CD14-positive monocyte (primary cell): ENCODE measurements around the gene TNFRSF13B. TPM values are rescaled to one million over a fixed set of nuclear protein-coding genes. Genes with fewer than 3 reads are reported as not detected.

Experiments
- DNase-seq, 3 donors: peaks; one replicate each; pipeline ENCODE4 v3.0.0-alpha.2; 2011 to 2022
- H2AFZ ChIP-seq: 2 replicates; pipeline ENCODE4 v1.6.0; 2012; ENCODE audit warnings: mild to moderate bottlenecking, low read depth, low read length, inconsistent platforms; ENCODE audit not compliant: insufficient read depth, poor library complexity, severe bottlenecking
- H3K27ac ChIP-seq, 2 donors: 1 replicate in 1 of 2; 2 replicates in 1 of 2; pipeline ENCODE4 v1.5.1; 2012 to 2013; ENCODE audit warnings: low read length in 2 of 2, control low read depth in 1 of 2, inconsistent platforms in 1 of 2, low read depth in 1 of 2, mild to moderate bottlenecking in 1 of 2
- H3K27me3 ChIP-seq, 2 donors: one replicate each; pipeline versions ENCODE4 v1.6.0 to v1.6.1; 2011 to 2013; ENCODE audit warnings: low read length in 2 of 2; ENCODE audit not compliant: control insufficient read depth in 2 of 2, insufficient read depth in 2 of 2
- H3K36me3 ChIP-seq, 2 donors: replicated peaks in 1 of 2; 1 replicate in 1 of 2; 2 replicates in 1 of 2; pipeline versions ENCODE4 v1.5.1 to v1.6.1; 2012 to 2013; ENCODE audit warnings: low read length in 2 of 2, control low read depth in 1 of 2, inconsistent platforms in 1 of 2, mild to moderate bottlenecking in 1 of 2; ENCODE audit not compliant: insufficient read depth in 2 of 2, control insufficient read depth in 1 of 2
- H3K4me1 ChIP-seq, 2 donors: 1 replicate in 1 of 2; 2 replicates in 1 of 2; pipeline versions ENCODE4 v1.5.1 to v1.6.1; 2012 to 2013; ENCODE audit warnings: low read length in 2 of 2, control low read depth in 1 of 2, inconsistent platforms in 1 of 2, mild to moderate bottlenecking in 1 of 2, moderate library complexity in 1 of 2; ENCODE audit not compliant: insufficient read depth in 2 of 2, control insufficient read depth in 1 of 2
- H3K4me2 ChIP-seq: replicated peaks from 2 replicates; pipeline ENCODE3; 2012; ENCODE audit warnings: low read length, moderate library complexity, mild to moderate bottlenecking; ENCODE audit not compliant: poor library complexity, severe bottlenecking; ENCODE audit errors: extremely low read depth
- H3K4me3 ChIP-seq, 3 experiments: fragments of 200-600 bp in 1 of 3; sonication (generic) in 1 of 3; replicated peaks in 1 of 3; 1 replicate in 2 of 3; 2 replicates in 1 of 3; pipeline ENCODE4 v1.5.1; 2011 to 2013; ENCODE audit warnings: low read length in 3 of 3, mild to moderate bottlenecking in 3 of 3, control low read depth in 2 of 3, low read depth in 2 of 3, inconsistent platforms in 1 of 3, moderate library complexity in 1 of 3
- H3K79me2 ChIP-seq: 2 replicates; pipeline ENCODE4 v1.6.0; 2012; ENCODE audit warnings: mild to moderate bottlenecking, control low read depth, inconsistent platforms, low read length, moderate library complexity; ENCODE audit not compliant: insufficient read depth
- H3K9ac ChIP-seq: 2 replicates; pipeline ENCODE4 v1.6.0; 2017; ENCODE audit warnings: low read length, mild to moderate bottlenecking; ENCODE audit not compliant: insufficient read depth, poor library complexity, severe bottlenecking
- H3K9me3 ChIP-seq, 2 donors: replicated peaks in 1 of 2; 1 replicate in 1 of 2; 2 replicates in 1 of 2; pipeline versions ENCODE4 v1.5.1 to v1.6.1; 2012 to 2013; ENCODE audit warnings: low read length in 2 of 2, control low read depth in 1 of 2; ENCODE audit not compliant: control insufficient read depth in 1 of 2, insufficient read depth in 1 of 2
- H4K20me1 ChIP-seq: 2 replicates; pipeline ENCODE4 v1.6.0; 2012; ENCODE audit warnings: mild to moderate bottlenecking, low read length, control low read depth, moderate library complexity; ENCODE audit not compliant: insufficient read depth
- H3K27ac Mint-ChIP-seq, 7 donors: one replicate each; pipeline ENCODE4 v1.8.0; 2020; ENCODE audit warnings: mild to moderate bottlenecking in 7 of 7, mixed read lengths in 7 of 7, moderate library complexity in 6 of 7, inconsistent platforms in 2 of 7
- H3K27me3 Mint-ChIP-seq, 3 donors: one replicate each; pipeline ENCODE4 v1.8.0; 2021 to 2022; ENCODE audit warnings: low read depth in 3 of 3, mild to moderate bottlenecking in 3 of 3, mixed read lengths in 3 of 3, moderate library complexity in 3 of 3, inconsistent platforms in 1 of 3
- H3K36me3 Mint-ChIP-seq, 2 donors: one replicate each; pipeline ENCODE4 v1.8.0; 2020; ENCODE audit warnings: mixed read lengths in 2 of 2, inconsistent platforms in 1 of 2, mild to moderate bottlenecking in 1 of 2
- H3K4me1 Mint-ChIP-seq: one replicate; pipeline ENCODE4 v1.8.0; 2020; ENCODE audit warnings: mild to moderate bottlenecking, mixed read lengths
- H3K4me3 Mint-ChIP-seq, 2 donors: one replicate each; pipeline ENCODE4 v1.8.0; 2020; ENCODE audit warnings: mild to moderate bottlenecking in 2 of 2, mixed read lengths in 2 of 2, moderate library complexity in 1 of 2
- H3K9me3 Mint-ChIP-seq, 7 donors: one replicate each; pipeline ENCODE4 v1.8.0; 2020 to 2022; ENCODE audit warnings: mixed read lengths in 7 of 7, mild to moderate bottlenecking in 6 of 7, moderate library complexity in 6 of 7, inconsistent platforms in 2 of 7
- CTCF ChIP-seq: fragments of 200-600 bp; IDR thresholded peaks from one replicate; pipeline ENCODE4 v1.8.0; 2022; ENCODE audit warnings: antibody characterized with exemption, mild to moderate bottlenecking
- WGBS: methylation state at CpG from one replicate; pipeline ENCODE4 v1.1.5; 2013; ENCODE audit warnings: missing lambda C conversion rate; ENCODE audit not compliant: insufficient coverage; 5-methylcytosine and 5-hydroxymethylcytosine counted together
- intact Hi-C, 2 donors: fragments of 100-400 bp; cut with micrococcal nuclease; formaldehyde crosslinking; loops; one replicate each; pipeline versions ENCODE4 v1.15.0 to v1.15.1; 2023
- polyA plus RNA-seq, 3 donors: library from polyadenylated mRNA; depleted of rRNA in 1 of 3; unstranded in 2 of 3; stranded (reverse) in 1 of 3; fragments of 300-500 nt in 2 of 3; fragments of >200 nt in 1 of 3; fragmentation: Illumina TruSeq in 2 of 3; gene quantifications; 1 replicate in 2 of 3; 2 replicates in 1 of 3; pipeline ENCODE4 v1.2.3, GENCODE V29; 2012 to 2021

Gene TNFRSF13B
- polyA plus RNA-seq, 3 donors: 0.21 to 0.47 TPM; not detected in 1

- peaks cover 2% of the 10 kb centered on the region for H3K4me1 Mint-ChIP-seq
- Histone ChIP-seq H3K27me3 (no peaks in the 10 kb centered on the region), H3K4me3 (no peak overlapping the region), H3K27ac (no peak overlapping the region), H3K36me3 (no peaks in the 10 kb centered on the region), H3K4me2 (no peak overlapping the region), H3K4me1 (no peaks in the 10 kb centered on the region), H2AFZ (no peak overlapping the region), H3K9ac (no peak overlapping the region), H3K9me3 (no peaks in the 10 kb centered on the region), H3K79me2 (no peaks in the 10 kb centered on the region), H4K20me1 (no peaks in the 10 kb centered on the region)
- H3K27ac Mint-ChIP-seq: no peak overlapping the region
- H3K36me3 Mint-ChIP-seq: no peaks in the 10 kb centered on the region
- H3K27me3 Mint-ChIP-seq: peaks cover 0 to 1% (median 0%) of the 10 kb centered on the region in 3 donors
- no peak for TF ChIP-seq CTCF
- peaks cover 0 to 3% (median 0%) of the 10 kb centered on the region in 7 donors for H3K9me3 Mint-ChIP-seq
- no peak for DNase-seq
- H3K4me3 Mint-ChIP-seq: no peak overlapping the region
- WGBS: 96% methylated on average over 15 of the region's 15 CpGs
- intact Hi-C loops: no loop called here
Observed at GRCh38 chr17:16923904-16924695, 47.8 kb downstream of the TNFRSF13B start.

- Mint-ChIP-seq H3K27me3 (peaks cover 0 to 3% (median 1%) of the 10 kb centered on the region in 3 donors), H3K9me3 (peaks cover 0 to 3% (median 0%) of the 10 kb centered on the region in 7 donors), H3K4me1 (no peaks in the 10 kb centered on the region), H3K27ac (no peak overlapping the region), H3K36me3 (no peaks in the 10 kb centered on the region), H3K4me3 (no peak overlapping the region)
- Histone ChIP-seq H3K27me3 (no peaks in the 10 kb centered on the region), H3K9me3 (no peaks in the 10 kb centered on the region), H3K4me1 (no peaks in the 10 kb centered on the region), H3K4me2 (no peak overlapping the region), H3K36me3 (no peaks in the 10 kb centered on the region), H3K9ac (no peak overlapping the region), H3K79me2 (no peaks in the 10 kb centered on the region), H3K27ac (no peak overlapping the region), H2AFZ (no peak overlapping the region), H3K4me3 (no peak overlapping the region), H4K20me1 (no peaks in the 10 kb centered on the region)
- no peak for TF ChIP-seq CTCF
- 93% methylated on average over 16 of the region's 17 CpGs for WGBS
- peak in 1 of 3 donors; percentile 0 for DNase-seq
- intact Hi-C loops: no loop called here
Observed at GRCh38 chr17:16923097-16923903, 48.6 kb downstream of the TNFRSF13B start.
